ENCODE measurements around the gene USE1. TPM values are rescaled to one million over a fixed set of nuclear protein-coding genes. Genes with fewer than 3 reads are reported as not detected.

USE1 gene, protein sequence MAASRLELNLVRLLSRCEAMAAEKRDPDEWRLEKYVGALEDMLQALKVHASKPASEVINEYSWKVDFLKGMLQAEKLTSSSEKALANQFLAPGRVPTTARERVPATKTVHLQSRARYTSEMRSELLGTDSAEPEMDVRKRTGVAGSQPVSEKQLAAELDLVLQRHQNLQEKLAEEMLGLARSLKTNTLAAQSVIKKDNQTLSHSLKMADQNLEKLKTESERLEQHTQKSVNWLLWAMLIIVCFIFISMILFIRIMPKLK
- total RNA-seq (10 to 100 TPM; 22.5 to 45.3 (median 37.8) TPM), polyA plus RNA-seq (10 to 100 TPM; 34.2 to 38.3 (median 34.7) TPM)

DNA sequence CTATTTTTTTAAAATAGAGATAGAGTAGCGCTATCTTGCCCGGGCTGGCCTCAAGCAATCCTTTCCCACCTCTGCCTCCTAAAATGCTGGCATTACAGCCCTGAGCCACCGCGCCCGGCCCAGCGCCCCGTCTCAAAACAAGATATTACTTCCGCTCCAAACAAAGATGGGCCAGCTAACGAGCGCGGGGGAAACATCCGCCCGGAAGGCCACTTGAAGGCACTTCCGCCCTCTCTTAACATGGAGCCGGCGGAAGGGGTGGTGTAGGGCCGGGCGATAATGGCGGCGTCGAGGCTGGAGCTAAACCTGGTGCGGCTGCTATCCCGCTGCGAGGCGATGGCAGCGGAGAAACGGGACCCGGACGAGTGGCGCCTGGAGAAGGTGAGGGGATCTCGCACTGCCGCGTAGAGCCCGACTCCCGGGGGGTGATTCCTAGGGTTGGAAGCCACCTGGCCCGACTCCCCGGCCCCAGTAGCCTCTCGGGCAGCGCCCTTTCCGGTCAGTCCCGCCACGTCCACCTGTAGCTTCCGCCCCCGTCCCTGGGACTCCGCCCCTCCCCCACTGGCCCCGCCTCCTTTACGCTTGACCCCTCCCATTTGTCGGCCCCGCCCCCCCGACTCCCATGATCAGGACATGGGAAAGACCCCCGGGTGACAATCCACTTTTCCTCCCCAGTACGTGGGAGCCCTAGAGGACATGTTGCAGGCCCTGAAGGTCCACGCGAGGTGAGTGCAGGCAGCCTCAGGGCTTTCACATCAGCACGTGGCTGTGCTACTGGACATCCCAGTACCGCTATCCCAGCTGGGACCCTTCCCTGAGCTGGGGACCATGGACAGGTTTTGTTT is at the start of gene USE1:
Gene USE1, plus strand, starts transcription at position 231 of the 845 bp plus-strand sequence. Its CDS starts 49 bp downstream, at position 280.
- intact Hi-C loops (cut with DNase I), result loop anchor here (2.0 kb wide), 1 partner anchor 51 kb away; the partner anchor contains the start of gene BABAM1

DNA sequence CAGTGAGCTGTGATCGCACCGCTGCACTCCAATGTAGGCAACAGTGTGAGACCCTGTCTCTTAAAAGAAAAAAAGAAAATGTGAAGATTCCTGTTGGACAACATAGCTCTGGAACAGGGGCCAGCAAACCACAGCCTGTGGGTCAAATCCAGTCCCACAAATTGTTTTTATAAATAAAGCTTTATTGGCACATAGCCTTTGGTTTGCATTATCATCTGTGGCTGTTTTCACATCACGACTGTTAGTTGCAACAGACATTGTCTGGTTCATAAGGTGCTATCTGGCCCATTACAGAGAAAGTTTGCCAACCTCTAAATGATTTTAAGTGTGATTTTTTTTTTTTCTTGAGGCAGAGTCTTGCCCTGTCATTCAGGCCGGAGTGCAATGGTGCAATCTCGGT is 49.4 kb upstream of the USE1 start:
- Histone ChIP-seq H3K27me3 (no peaks in the 10 kb centered on the region), H3K27ac (no peak overlapping the region), H3K4me1 (no peaks in the 10 kb centered on the region), H3K9me3 (peaks cover 0 to 3% (median 0%) of the 10 kb centered on the region in 4 donors), H3K36me3 (peaks cover 38 to 99% (median 63%) of the 10 kb centered on the region in 4 donors), H3K4me3 (no peak overlapping the region)
- intact Hi-C loops (cut with DNase I), result no loop called here
- no peak for DNase-seq
- no peak for TF ChIP-seq POLR2AphosphoS5 (IDR thresholded peaks at IDR 0.05)
- WGBS, 2 donors, result 98 to 99% methylated on average over 5 of the region's 5 CpGs

More for the DNA sequence above, at the start of gene USE1:
- Histone ChIP-seq H3K27ac (peak within 1 kb of the TSS; percentile 85 to 93 (median 90)), H3K36me3 (peaks cover 0 to 53% (median 27%) of the 10 kb centered on the region in 4 donors), H3K4me3 (peak within 1 kb of the TSS; percentile 61 to 91 (median 76)), H3K27me3 (no peaks in the 10 kb centered on the region), H3K4me1 (peaks cover 0 to 19% (median 15%) of the 10 kb centered on the region in 4 donors), H3K9me3 (no peaks in the 10 kb centered on the region)
- TF ChIP-seq, protein P1, sequence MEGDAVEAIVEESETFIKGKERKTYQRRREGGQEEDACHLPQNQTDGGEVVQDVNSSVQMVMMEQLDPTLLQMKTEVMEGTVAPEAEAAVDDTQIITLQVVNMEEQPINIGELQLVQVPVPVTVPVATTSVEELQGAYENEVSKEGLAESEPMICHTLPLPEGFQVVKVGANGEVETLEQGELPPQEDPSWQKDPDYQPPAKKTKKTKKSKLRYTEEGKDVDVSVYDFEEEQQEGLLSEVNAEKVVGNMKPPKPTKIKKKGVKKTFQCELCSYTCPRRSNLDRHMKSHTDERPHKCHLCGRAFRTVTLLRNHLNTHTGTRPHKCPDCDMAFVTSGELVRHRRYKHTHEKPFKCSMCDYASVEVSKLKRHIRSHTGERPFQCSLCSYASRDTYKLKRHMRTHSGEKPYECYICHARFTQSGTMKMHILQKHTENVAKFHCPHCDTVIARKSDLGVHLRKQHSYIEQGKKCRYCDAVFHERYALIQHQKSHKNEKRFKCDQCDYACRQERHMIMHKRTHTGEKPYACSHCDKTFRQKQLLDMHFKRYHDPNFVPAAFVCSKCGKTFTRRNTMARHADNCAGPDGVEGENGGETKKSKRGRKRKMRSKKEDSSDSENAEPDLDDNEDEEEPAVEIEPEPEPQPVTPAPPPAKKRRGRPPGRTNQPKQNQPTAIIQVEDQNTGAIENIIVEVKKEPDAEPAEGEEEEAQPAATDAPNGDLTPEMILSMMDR (IDR thresholded peaks at IDR 0.05), result no peak
- TF ChIP-seq EP300 (IDR thresholded peaks at IDR 0.05) (no peak), POLR2A (IDR thresholded peaks at IDR 0.05) (peak; percentile 6 to 43), POLR2AphosphoS5 (IDR thresholded peaks at IDR 0.05) (peak; percentile 56 to 77 (median 74))
- 5% methylated on average over 56 of the region's 56 CpGs for WGBS, 2 donors
- peak; percentile 96 for DNase-seq

DNA sequence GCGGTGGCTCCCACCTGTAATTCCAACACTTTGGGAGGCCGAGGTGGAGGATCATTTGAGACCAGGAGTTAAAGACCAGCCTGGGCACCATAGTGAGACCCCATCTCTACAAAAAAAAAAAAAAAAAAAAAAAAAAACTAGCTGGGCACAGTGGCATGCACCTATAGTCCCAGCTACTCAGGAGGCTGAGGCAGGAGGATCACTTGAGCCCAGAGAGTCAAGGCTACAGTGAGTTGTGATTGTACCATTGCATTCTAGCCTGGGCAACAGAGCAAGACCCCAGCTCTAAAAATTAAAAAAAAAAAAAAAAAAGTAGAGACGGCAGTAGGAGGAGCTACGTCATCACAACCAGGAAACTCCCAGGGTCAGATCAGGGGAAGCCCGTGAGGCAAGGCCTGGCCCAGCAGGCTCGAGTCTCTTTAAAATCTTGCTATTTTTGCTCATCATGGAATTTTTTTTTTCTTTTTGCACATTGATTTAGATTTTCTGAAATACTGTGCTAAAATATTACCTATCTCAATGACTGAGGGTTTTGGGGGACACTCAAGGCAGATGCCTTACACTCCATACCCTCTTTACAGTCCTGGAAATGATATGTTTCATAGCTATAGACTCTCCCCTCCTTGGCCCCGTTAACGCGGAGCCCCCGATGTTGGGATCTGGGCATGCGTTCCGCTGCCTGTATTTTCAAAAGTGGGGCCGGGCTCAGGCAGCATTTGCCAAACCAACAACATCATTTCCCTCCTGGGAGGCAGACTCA is 44.4 kb upstream of the USE1 start:
- no peak for DNase-seq
- no peaks in the 10 kb centered on the region for H3K9me3 ChIP-seq
- peaks cover 28 to 99% (median 70%) of the 10 kb centered on the region in 4 donors for H3K36me3 ChIP-seq
- no peaks in the 10 kb centered on the region for H3K4me1 ChIP-seq
- no peaks in the 10 kb centered on the region for H3K27me3 ChIP-seq
- H3K27ac ChIP-seq, result no peak overlapping the region
- H3K4me3 ChIP-seq, result no peak overlapping the region
- intact Hi-C loops (cut with DNase I), result no loop called here
- TF ChIP-seq POLR2AphosphoS5 (IDR thresholded peaks at IDR 0.05) (no peak), POLR2A (IDR thresholded peaks at IDR 0.05) (no peak), EP300 (IDR thresholded peaks at IDR 0.05) (no peak)
- TF ChIP-seq, protein P1 (IDR thresholded peaks at IDR 0.05), result no peak
- WGBS, 2 donors, result 81 to 91% methylated on average over 13 of the region's 13 CpGs

DNA sequence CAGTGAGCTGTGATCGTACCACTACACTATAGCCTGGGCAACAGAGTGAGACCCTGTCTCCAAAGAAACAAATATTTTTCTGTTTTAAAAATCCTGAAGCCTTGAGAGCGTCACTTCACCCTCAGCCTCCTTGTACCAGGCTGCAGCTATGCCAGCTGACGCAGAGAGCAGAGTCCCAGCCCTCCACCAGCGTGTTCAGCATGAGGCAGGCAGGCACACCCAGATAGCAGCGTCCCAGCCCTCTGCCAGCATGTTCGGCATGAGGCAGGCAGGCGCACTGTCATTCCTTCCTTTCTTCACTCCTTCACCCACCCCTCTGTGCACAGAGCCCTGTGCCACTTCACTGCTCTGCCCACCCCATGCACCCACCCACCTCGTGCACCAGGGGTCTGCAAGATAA is 43.3 kb upstream of the USE1 start:
- TF ChIP-seq, protein P1 (IDR thresholded peaks at IDR 0.05), result no peak
- TF ChIP-seq POLR2AphosphoS5 (IDR thresholded peaks at IDR 0.05) (no peak), POLR2A (IDR thresholded peaks at IDR 0.05) (no peak), EP300 (IDR thresholded peaks at IDR 0.05) (no peak)

More for the DNA sequence above, 43.3 kb upstream of the USE1 start:
- WGBS, 2 donors, result 96% methylated on average over 8 of the region's 8 CpGs
- no peak for DNase-seq
- intact Hi-C loops (cut with DNase I), result no loop called here
- no peaks in the 10 kb centered on the region for H3K4me1 ChIP-seq
- H3K9me3 ChIP-seq, result no peaks in the 10 kb centered on the region
- no peak overlapping the region for H3K27ac ChIP-seq
- peaks cover 28 to 99% (median 76%) of the 10 kb centered on the region in 4 donors for H3K36me3 ChIP-seq
- H3K4me3 ChIP-seq, result no peak overlapping the region
- H3K27me3 ChIP-seq, result no peaks in the 10 kb centered on the region

All from sigmoid colon (tissue), 7 donors.